IMR-90 (cell line): ENCODE results near the gene KCNJ13. TPM values are rescaled to one million over a fixed set of nuclear protein-coding genes. Genes with fewer than 3 reads are reported as not detected.

ENCODE experiments used
- ATAC-seq: fragments of 200-7000 bp; cut with Tn5 transposase; 2 replicates; pipeline ENCODE4 v1.9.1; 2020; ENCODE audit warnings: low read depth, mild to moderate bottlenecking, moderate library complexity
- BruUV-seq: library from RNA; stranded (reverse); fragments of 400-500 nt; replicated peaks from 2 replicates; lab custom pipeline; 2021; lab: Mats Ljungman, UMichigan
- CTCF ChIA-PET: fragments of 300-600 bp; formaldehyde crosslinking; extraction: SDS; loops from one replicate; lab custom pipeline; 2021; ENCODE audit warnings: antibody characterized with exemption; lab: Yijun Ruan, JAX
- POLR2A ChIA-PET: fragments of 300-600 bp; sonication (Branson Sonifier 250); formaldehyde crosslinking; loops from one replicate; lab custom pipeline; 2022; ENCODE audit warnings: antibody characterized with exemption; ENCODE audit not compliant: unreplicated experiment; lab: Charles Lee
- DNase-seq: peaks from one replicate; pipeline ENCODE4 v3.0.0; 2013
- H2AFZ ChIP-seq: replicated peaks from 2 replicates; pipeline ENCODE3; 2013; ENCODE audit warnings: low read length, mild to moderate bottlenecking; ENCODE audit not compliant: poor library complexity
- H2AK5ac ChIP-seq: 2 replicates; pipeline ENCODE4 v1.6.1; 2013; ENCODE audit warnings: low read depth, low read length, inconsistent platforms
- H2AK9ac ChIP-seq: replicated peaks from 2 replicates; pipeline ENCODE3; 2013; ENCODE audit warnings: mild to moderate bottlenecking, low read depth, low read length, moderate library complexity; ENCODE audit not compliant: poor library complexity
- H2BK120ac ChIP-seq: 2 replicates; pipeline ENCODE4 v1.6.1; 2013; ENCODE audit warnings: low read depth, low read length, inconsistent platforms
- H2BK15ac ChIP-seq: 3 replicates; pipeline ENCODE4 v1.6.1; 2013; ENCODE audit warnings: low read depth, low read length, inconsistent platforms
- H2BK20ac ChIP-seq: 2 replicates; pipeline ENCODE4 v1.6.1; 2013; ENCODE audit warnings: low read depth, mild to moderate bottlenecking, inconsistent platforms, low read length, moderate library complexity
- H2BK5ac ChIP-seq: 2 replicates; pipeline ENCODE4 v1.6.1; 2013; ENCODE audit warnings: mild to moderate bottlenecking, low read depth, low read length, inconsistent platforms; ENCODE audit not compliant: poor library complexity, severe bottlenecking
- H3K14ac ChIP-seq: replicated peaks from 2 replicates; pipeline ENCODE4 v1.6.1; 2013; ENCODE audit warnings: low read depth, low read length, inconsistent platforms
- H3K18ac ChIP-seq: 2 replicates; pipeline ENCODE4 v1.6.1; 2013; ENCODE audit warnings: low read depth, low read length, control low read depth
- H3K23ac ChIP-seq: 2 replicates; pipeline ENCODE4 v1.6.1; 2013; ENCODE audit warnings: low read depth, low read length, inconsistent platforms
- H3K27ac ChIP-seq: 2 replicates; pipeline ENCODE4 v1.5.1; 2013; ENCODE audit warnings: mild to moderate bottlenecking, control low read depth, low read length; ENCODE audit not compliant: insufficient read depth
- H3K27me3 ChIP-seq: 2 replicates; pipeline ENCODE4 v1.6.1; 2013; ENCODE audit warnings: low read length; ENCODE audit not compliant: control insufficient read depth, insufficient read depth
- H3K36me3 ChIP-seq: 2 replicates; pipeline ENCODE4 v1.6.1; 2013; ENCODE audit warnings: low read length, mixed read lengths; ENCODE audit not compliant: control insufficient read depth, insufficient read depth
- H3K4ac ChIP-seq: 2 replicates; pipeline ENCODE4 v1.6.1; 2013; ENCODE audit warnings: low read depth, low read length, inconsistent platforms
- H3K4me1 ChIP-seq: 2 replicates; pipeline ENCODE4 v1.6.1; 2013; ENCODE audit warnings: low read length, mixed read lengths; ENCODE audit not compliant: control insufficient read depth, insufficient read depth
- H3K4me2 ChIP-seq: 2 replicates; pipeline ENCODE4 v1.6.1; 2013; ENCODE audit warnings: low read depth, mild to moderate bottlenecking, control low read depth, low read length, moderate library complexity
- H3K4me3 ChIP-seq: 2 replicates; pipeline ENCODE4 v1.5.1; 2013; ENCODE audit warnings: low read depth, mild to moderate bottlenecking, control low read depth, low read length, moderate library complexity; ENCODE audit not compliant: insufficient read depth
- H3K56ac ChIP-seq: 2 replicates; pipeline ENCODE4 v1.6.1; 2013; ENCODE audit warnings: low read length, inconsistent platforms; ENCODE audit not compliant: insufficient read depth; ENCODE audit errors: extremely low read depth
- H3K79me1 ChIP-seq, 2 experiments: 2 replicates each; pipeline ENCODE4 v1.6.1; 2013; ENCODE audit warnings: low read length in 2 of 2, inconsistent platforms in 1 of 2, low read depth in 1 of 2
- H3K9ac ChIP-seq: 2 replicates; pipeline ENCODE4 v1.6.1; 2013; ENCODE audit warnings: low read depth, low read length, control low read depth
- H3K9me1 ChIP-seq: 2 replicates; pipeline ENCODE4 v1.6.1; 2013; ENCODE audit warnings: low read length, inconsistent platforms; ENCODE audit not compliant: insufficient read depth
- H3K9me3 ChIP-seq: 2 replicates; pipeline ENCODE4 v1.6.1; 2013; ENCODE audit warnings: low read length; ENCODE audit not compliant: control insufficient read depth, insufficient read depth
- H4K20me1 ChIP-seq: 2 replicates; pipeline ENCODE4 v1.6.1; 2013; ENCODE audit warnings: low read length, inconsistent platforms; ENCODE audit not compliant: insufficient read depth
- H4K5ac ChIP-seq: 2 replicates; pipeline ENCODE4 v1.6.1; 2013; ENCODE audit warnings: mild to moderate bottlenecking, low read depth, low read length, control low read depth
- H4K8ac ChIP-seq, 2 experiments: 2 replicates each; pipeline ENCODE4 v1.6.1; 2013; ENCODE audit warnings: low read depth in 2 of 2, low read length in 2 of 2, control low read depth in 1 of 2, inconsistent platforms in 1 of 2
- H4K91ac ChIP-seq: 2 replicates; pipeline ENCODE4 v1.6.1; 2013; ENCODE audit warnings: low read depth, low read length, inconsistent platforms; ENCODE audit not compliant: insufficient read depth
- CEBPB ChIP-seq: IDR thresholded peaks from 2 replicates; pipeline ENCODE4 v1.6.1; 2012; ENCODE audit warnings: low read depth, low read length, improper control_type of control experiment
- MXI1 ChIP-seq: IDR thresholded peaks from 2 replicates; pipeline ENCODE4 v1.6.1; 2012; ENCODE audit warnings: low read depth, mild to moderate bottlenecking, low read length, moderate library complexity, borderline replicate concordance
- NFE2L2 ChIP-seq: fragments of 150-350 bp; IDR thresholded peaks from 2 replicates; pipeline ENCODE4 v1.6.1; 2016; ENCODE audit warnings: low read depth, mild to moderate bottlenecking, low read length
- POLR2A ChIP-seq: IDR thresholded peaks from 2 replicates; pipeline ENCODE4 v1.6.1; 2012; ENCODE audit warnings: mild to moderate bottlenecking, low read depth, low read length
- RAD21 ChIP-seq: IDR thresholded peaks from 2 replicates; pipeline ENCODE4 v1.6.1; 2012; ENCODE audit warnings: low read length, improper control_type of control experiment
- SMC3 ChIP-seq: fragments of 150-350 bp; IDR thresholded peaks from 2 replicates; pipeline ENCODE4 v1.6.1; 2016; ENCODE audit warnings: low read depth, mild to moderate bottlenecking, antibody characterized with exemption, low read length, moderate library complexity
- WGBS, 2 experiments: methylation state at CpG; one replicate each; pipeline versions ENCODE4 v1.1.5 to v1.1.7; 2013; ENCODE audit warnings: missing lambda C conversion rate in 2 of 2; ENCODE audit not compliant: insufficient read length in 1 of 2; ENCODE audit errors: extremely low coverage in 2 of 2; 5-methylcytosine and 5-hydroxymethylcytosine counted together
- dilution Hi-C: fragments of 300-500 bp; cut with HindIII; formaldehyde crosslinking; loops from one replicate; pipeline ENCODE4 v1.14.3; 2018; ENCODE audit warnings: low sequenced_read_pairs; ENCODE audit not compliant: unreplicated experiment
- in situ Hi-C: fragments of 300-500 bp; cut with MboI; formaldehyde crosslinking; loops from 3 replicates; pipeline ENCODE4 v1.14.3; 2019; ENCODE audit warnings: low sequenced_read_pairs, inconsistent platforms, mixed read lengths
- intact Hi-C: fragments of 100-400 bp; cut with micrococcal nuclease; formaldehyde crosslinking; loops from 2 replicates; pipeline ENCODE4 v1.10.0; 2022
- polyA plus RNA-seq, 3 experiments: library from polyadenylated mRNA; depleted of rRNA; stranded (reverse); fragments of >200 nt; gene quantifications; 2 replicates each; pipeline ENCODE4 v1.2.3, GENCODE V29; 2012; ENCODE audit warnings: low replicate concordance in 1 of 3
- total RNA-seq: library from RNA; depleted of rRNA; stranded (reverse); fragments of >200 nt; gene quantifications from 2 replicates; pipeline ENCODE4 v1.2.3, GENCODE V29; 2012
- TF ChIP-seq, protein P1 (sequence below): fragments of 150-350 bp; IDR thresholded peaks from 2 replicates; pipeline ENCODE4 v1.6.1; 2016; ENCODE audit warnings: low read depth, mild to moderate bottlenecking, low read length, moderate library complexity, borderline replicate concordance

Gene KCNJ13
- total and polyA plus RNA-seq, 2 of the 4 experiments (the other 2 are of a cell fraction), result not detected

DNA sequence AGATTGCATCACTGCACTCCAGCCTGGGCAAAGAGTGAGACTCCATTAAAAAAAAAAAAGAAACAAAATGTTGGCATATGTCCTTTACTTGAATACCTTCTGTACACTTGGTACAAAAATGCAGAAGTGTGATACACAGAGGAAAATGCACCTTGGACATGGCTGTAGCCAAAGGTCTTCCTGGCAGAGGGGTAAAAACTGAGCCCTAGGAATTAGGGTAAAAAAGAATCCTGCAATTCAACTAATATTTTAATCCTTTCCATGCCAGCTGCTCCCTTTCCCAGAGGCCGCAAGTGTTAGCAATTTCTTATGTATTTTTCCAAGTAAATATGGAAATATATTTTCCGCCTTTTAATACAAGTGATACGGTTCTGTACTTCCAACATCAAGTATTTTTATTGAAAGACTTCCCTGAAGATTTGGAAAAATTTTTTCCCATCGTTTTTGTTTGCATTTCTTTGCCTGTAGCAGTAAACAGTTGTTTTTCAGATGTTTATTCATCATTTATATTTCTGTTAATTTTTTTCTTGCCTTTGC is 26.2 kb downstream of the KCNJ13 start:
- no peak for TF ChIP-seq SMC3
- TF ChIP-seq RAD21, result no peak
- TF ChIP-seq POLR2A, result no peak
- no peak for TF ChIP-seq NFE2L2
- TF ChIP-seq MXI1, result no peak
- TF ChIP-seq, protein P1, sequence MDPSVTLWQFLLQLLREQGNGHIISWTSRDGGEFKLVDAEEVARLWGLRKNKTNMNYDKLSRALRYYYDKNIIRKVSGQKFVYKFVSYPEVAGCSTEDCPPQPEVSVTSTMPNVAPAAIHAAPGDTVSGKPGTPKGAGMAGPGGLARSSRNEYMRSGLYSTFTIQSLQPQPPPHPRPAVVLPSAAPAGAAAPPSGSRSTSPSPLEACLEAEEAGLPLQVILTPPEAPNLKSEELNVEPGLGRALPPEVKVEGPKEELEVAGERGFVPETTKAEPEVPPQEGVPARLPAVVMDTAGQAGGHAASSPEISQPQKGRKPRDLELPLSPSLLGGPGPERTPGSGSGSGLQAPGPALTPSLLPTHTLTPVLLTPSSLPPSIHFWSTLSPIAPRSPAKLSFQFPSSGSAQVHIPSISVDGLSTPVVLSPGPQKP, result no peak
- no peak for TF ChIP-seq CEBPB
- Histone ChIP-seq H2BK20ac (no peak overlapping the region), H2AK9ac (no peak overlapping the region), H2BK120ac (no peak overlapping the region), H3K18ac (no peak overlapping the region), H3K56ac (no peak overlapping the region), H3K9me1 (no peaks in the 10 kb centered on the region), H3K23ac (no peak overlapping the region), H2AK5ac (no peak overlapping the region), H3K4me2 (no peak overlapping the region), H3K36me3 (peaks cover 16% of the 10 kb centered on the region), H3K27ac (no peak overlapping the region), H2BK15ac (no peak overlapping the region), H2BK5ac (no peak overlapping the region), H2AFZ (no peak overlapping the region), H3K9ac (no peak overlapping the region), H3K4ac (no peak overlapping the region), H3K27me3 (no peaks in the 10 kb centered on the region), H4K91ac (no peak overlapping the region), H3K4me1 (no peaks in the 10 kb centered on the region), H3K79me1 (peaks cover 0 to 7% of the 10 kb centered on the region in 2 experiments; a peak in 3 of 4 replicates), H4K5ac (no peak overlapping the region), H3K9me3 (no peaks in the 10 kb centered on the region), H3K14ac (no peak overlapping the region), H4K20me1 (no peaks in the 10 kb centered on the region), H4K8ac (no peak overlapping the region), H3K4me3 (no peak overlapping the region)
- no peak for DNase-seq
- no peak for ATAC-seq
- WGBS, 2 experiments, result no CpG with 5 or more reads among the region's 4 CpGs
- CTCF ChIA-PET, result interaction anchor here (0.7 kb wide), 1 partner anchor 12 kb away, joined by 5 read pairs; no protein-coding TSS in a partner anchor
- dilution Hi-C loops (no loop called here), in situ Hi-C loops (no loop called here), intact Hi-C loops (no loop called here)
- POLR2A ChIA-PET, result no interaction called here
- no TSS peak for BruUV-seq
